HG03442 (cell line): ENCODE data around the gene OR6Q1.

Experiments used
- ATAC-seq: cut with Tn5 transposase; IDR thresholded peaks from one replicate; pipeline ENCODE4 v1.9.1; 2021; ENCODE audit warnings: mild to moderate bottlenecking, moderate library complexity; ENCODE audit not compliant: unreplicated experiment

The OR6Q1 gene

GRCh38 chr11:58057481-58057880 is 26.7 kb downstream of the OR6Q1 start:
- ATAC-seq: no peak

DNA sequence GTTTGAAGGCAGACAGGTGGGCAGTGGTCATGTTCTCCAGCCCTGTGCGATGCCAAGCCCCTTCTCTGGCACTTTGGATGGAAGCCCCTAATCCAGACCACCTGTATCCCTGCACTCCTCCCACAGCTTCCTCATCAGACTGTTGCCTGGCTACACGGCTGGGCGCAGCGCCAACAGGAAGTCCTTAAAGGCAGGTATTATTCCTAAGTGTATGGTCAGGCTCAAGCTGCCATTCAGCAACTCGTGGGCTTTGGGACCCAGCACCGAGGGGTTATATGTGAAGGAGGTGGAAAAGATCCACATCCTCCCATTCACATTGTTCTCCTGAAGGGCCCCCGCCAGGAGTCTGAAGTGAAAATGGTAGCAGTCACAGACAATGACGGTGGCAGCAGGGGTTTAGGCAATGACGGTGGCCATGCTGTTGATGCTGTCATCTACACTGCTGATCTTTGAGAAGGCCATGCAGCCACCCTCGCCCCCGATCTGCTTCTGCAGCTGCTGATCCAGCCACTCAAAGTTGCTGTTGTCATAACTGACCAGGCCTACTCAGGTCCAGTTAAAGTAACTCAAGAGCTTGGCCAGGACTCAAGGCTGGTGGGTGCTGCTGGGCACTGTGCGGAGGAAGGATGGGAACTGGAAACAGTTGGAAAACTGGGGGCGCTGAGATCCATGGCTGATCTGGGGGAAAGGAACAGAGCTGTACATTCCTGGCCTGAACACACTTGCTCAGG is 27.7 kb downstream of the OR6Q1 start:
- ATAC-seq: no peak

DNA sequence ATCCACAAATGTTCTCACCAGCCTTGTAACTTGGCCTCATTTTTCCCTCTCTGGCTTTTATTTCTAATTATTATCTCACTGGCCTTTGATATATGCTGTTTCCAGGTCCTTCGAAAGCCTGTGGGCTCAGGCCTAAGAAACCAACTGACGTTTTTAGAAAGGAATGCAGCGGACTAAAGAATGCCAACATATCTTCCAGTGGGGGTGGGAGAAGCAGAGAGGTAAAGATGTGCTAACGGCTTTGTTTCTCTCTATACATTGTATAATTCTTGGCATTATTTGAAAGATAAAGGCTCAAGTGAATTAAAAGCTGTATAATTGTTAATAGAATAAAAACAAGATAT is 28.2 kb downstream of the OR6Q1 start:
- ATAC-seq: no peak

GRCh38 chr11:58060535-58060934 is 29.8 kb downstream of the OR6Q1 start:
- no peak for ATAC-seq

DNA sequence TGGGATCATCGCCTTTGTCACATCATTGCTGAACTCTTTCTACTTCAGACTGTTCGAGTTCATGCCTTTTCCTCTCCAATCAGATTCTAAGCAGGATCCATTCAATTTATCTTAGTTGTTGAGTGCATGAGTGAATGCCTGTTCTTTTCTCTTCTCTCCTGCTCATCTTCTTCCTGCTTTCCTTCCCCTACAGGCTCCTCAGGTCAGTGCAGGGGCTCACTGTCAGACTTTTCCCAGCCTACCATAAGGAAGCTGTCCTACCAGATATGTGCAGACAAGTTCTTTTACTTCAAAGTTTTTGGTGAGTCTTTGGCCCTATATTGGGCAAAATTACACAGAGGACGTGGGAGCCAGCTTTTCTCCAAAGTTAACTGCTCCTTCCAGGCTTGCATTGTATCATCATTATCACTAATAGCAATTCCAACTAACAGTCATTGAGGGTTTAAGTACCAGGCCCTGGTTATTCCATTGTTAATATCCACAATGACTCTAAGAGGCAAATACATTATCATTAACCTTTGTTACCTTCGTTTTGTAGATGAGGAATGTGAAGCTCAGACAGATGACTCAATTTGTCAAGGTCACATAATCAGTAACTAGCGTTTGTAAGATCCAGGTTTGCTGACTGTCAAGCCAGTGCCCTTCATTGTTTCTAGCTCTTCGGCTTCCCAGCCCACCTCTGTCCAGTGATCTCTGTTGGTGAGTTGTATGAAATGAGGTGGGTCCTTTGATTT is 30.4 kb downstream of the OR6Q1 start:
- no peak for ATAC-seq

- ATAC-seq: peak; percentile 64
These were observed 31.1 kb downstream of the OR6Q1 start for GRCh38 chr11:58061813-58062212.

DNA sequence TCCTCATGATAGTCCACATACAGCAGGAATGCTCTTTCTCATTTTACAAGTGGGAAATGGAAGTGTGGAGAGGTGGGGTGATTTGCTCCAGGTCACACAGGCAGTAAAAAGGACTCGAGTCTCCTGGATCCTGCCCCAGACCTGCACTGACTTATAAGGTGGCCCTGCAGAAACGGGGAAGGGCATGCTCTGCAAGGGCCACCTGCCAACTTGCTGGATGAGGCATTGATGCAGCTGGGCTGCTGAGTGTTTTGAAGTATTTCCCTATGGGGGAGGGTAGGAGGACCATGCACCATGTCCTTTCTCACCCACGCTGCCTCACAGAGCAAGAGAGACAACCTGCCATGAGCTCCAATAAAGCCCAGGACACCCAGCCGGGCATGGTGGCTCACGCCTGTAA is 36.9 kb downstream of the OR6Q1 start:
- ATAC-seq: no peak

GRCh38 chr11:58068655-58069054 is 37.9 kb downstream of the OR6Q1 start:
- ATAC-seq: no peak

- ATAC-seq: no peak
These were observed 39.8 kb downstream of the OR6Q1 start for GRCh38 chr11:58070585-58070984.

DNA sequence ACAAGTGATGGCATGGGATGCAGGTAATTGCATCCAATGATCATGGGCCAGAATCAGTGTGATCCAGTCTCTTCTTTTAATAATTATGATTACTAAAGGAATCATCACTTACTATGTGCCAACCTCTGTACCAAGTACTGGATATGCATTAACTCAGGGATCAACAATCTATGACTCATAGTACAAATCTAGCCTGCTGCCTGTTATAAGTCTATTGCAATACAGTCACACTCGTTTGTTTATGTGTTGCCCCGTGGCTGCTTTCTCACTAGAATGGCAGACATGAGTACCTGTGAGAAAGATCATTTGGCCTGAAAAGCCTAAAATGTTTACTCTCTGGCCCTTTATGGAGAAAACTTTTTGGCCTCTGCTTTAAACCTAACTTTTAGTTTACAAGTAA is 45.0 kb downstream of the OR6Q1 start:
- ATAC-seq: no peak
